Skeletal muscle cell (primary cell): ENCODE data around the gene PRKCSH.
"Not testable (repeated sequence)": the region's sequence is repeated elsewhere in the genome, so short reads cannot be mapped to it uniquely, and the experiment has no call there.

Source experiments
- DNase-seq: peaks from one replicate; pipeline ENCODE4 v3.0.0-alpha.2; 2010; ENCODE audit warnings: low read depth
- H3K4me3 ChIP-seq: 2 replicates; pipeline ENCODE4 v1.5.1; 2011; ENCODE audit warnings: low read depth, mild to moderate bottlenecking, control low read depth, low read length, moderate library complexity

Gene PRKCSH

GRCh38 chr19:11464333-11465265, 29.2 kb downstream of the PRKCSH start:
- no peak for DNase-seq
- H3K4me3 ChIP-seq: no peak overlapping the region

GRCh38 chr19:11465600-11465999, 30.2 kb downstream of the PRKCSH start:
- no peak for DNase-seq
- no peak overlapping the region for H3K4me3 ChIP-seq

GRCh38 chr19:11468266-11468845, 32.9 kb downstream of the PRKCSH start:
- DNase-seq: not testable (repeated sequence)

GRCh38 chr19:11473725-11474124, 38.3 kb downstream of the PRKCSH start:
- H3K4me3 ChIP-seq: no peak overlapping the region
- no peak for DNase-seq

More at GRCh38 chr19:11468266-11468845, 32.9 kb downstream of the PRKCSH start:
- not testable (repeated sequence) for H3K4me3 ChIP-seq

- H3K4me3 ChIP-seq, DNase-seq: not testable (repeated sequence)
These were observed 39.9 kb downstream of the PRKCSH start for GRCh38 chr19:11475343-11475742.

- DNase-seq: no peak
- no peak overlapping the region for H3K4me3 ChIP-seq
These were observed 40.4 kb downstream of the PRKCSH start for GRCh38 chr19:11475861-11476260.

- DNase-seq: no peak
- no peak overlapping the region for H3K4me3 ChIP-seq
These were observed 43.0 kb downstream of the PRKCSH start for GRCh38 chr19:11478167-11479089.

GRCh38 chr19:11479090-11479897, 43.9 kb downstream of the PRKCSH start:
- no peak overlapping the region for H3K4me3 ChIP-seq
- DNase-seq: no peak

- no peak for DNase-seq
- no peak overlapping the region for H3K4me3 ChIP-seq
These were observed 44.7 kb downstream of the PRKCSH start for GRCh38 chr19:11479898-11480714.

- no peak for DNase-seq
- peak within 1 kb of the TSS; percentile 49 for H3K4me3 ChIP-seq
These were observed 45.5 kb downstream of the PRKCSH start, which contains the start of gene ELAVL3 for GRCh38 chr19:11480715-11481533. Gene ELAVL3 (minus strand): TSS chr19:11481046. CDS start chr19:11480608, 438 bp downstream.

- peak; percentile 66 for DNase-seq
- peak overlapping the region; percentile 49 for H3K4me3 ChIP-seq
These were observed 46.3 kb downstream of the PRKCSH start for GRCh38 chr19:11481534-11482383.

- H3K4me3 ChIP-seq: peak overlapping the region; percentile 49
- DNase-seq: peak; percentile 18
These were observed 47.1 kb downstream of the PRKCSH start for GRCh38 chr19:11482384-11483050.

- DNase-seq: no peak
These were observed 48.1 kb downstream of the PRKCSH start for GRCh38 chr19:11483366-11484111.

GRCh38 chr19:11485245-11485837, 49.9 kb downstream of the PRKCSH start:
- no peak for DNase-seq
- no peak overlapping the region for H3K4me3 ChIP-seq

More at GRCh38 chr19:11483366-11484111, 48.1 kb downstream of the PRKCSH start:
- H3K4me3 ChIP-seq: no peak overlapping the region
